Stimulated activated CD4-positive, alpha-beta T cell treated with anti-CD3 and anti-CD28 coated beads, Interleukin-15, amount 100 ng/mL, for 1 hour (primary cell): Measurements from ENCODE around the gene TBC1D8.

Source experiments
- DNase-seq, 2 donors: peaks; one replicate each; pipeline ENCODE4 v3.0.0-alpha.2; 2020; ENCODE audit warnings: low read depth in 1 of 2, low spot score in 1 of 2

TBC1D8 gene

DNA sequence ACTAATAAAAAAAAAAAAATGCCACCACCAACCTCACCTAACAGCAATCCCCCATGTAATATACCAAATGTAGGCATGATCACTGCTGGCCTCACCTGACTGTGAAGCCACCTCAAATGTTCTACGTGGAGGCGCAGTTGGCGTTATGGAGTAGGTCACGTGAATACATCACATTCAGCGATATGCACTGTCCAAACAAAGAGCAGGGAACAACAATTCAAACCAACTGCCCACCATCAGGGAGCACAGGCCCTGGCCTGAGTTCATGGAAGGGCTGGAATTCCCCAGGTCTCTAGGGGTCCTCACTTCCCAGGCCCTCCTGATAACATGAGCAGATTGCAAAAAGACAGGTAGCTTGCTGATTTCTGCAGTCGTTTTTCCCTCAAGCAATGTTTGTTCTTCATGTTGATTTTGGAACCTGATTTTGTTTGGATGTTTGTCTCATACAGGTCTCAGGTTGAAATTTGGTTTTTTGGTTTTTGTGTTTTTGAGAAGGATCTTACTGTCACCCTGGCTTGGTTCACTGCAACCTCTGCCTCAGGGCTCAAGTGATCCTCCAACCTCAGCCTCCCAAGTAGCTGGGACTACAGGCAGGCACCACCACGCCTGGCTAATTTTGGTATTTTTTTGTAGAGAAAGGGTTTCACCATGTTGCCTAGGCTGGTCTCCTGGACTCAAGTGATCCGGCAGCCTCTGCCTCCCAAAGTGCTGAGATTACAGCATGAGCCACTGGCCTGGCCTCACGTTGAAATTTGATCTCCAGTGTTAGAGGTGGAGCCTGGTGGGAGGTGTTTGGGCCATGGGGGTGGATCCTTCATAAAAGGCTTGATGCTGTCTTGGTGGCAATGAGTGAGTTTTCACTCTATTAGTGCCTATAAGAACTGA lies 15.5 kb downstream of the TBC1D8 start:
- no peak for DNase-seq

- DNase-seq, result no peak
Observed at GRCh38 chr2:101133492-101134100, 17.6 kb downstream of the TBC1D8 start.

DNA sequence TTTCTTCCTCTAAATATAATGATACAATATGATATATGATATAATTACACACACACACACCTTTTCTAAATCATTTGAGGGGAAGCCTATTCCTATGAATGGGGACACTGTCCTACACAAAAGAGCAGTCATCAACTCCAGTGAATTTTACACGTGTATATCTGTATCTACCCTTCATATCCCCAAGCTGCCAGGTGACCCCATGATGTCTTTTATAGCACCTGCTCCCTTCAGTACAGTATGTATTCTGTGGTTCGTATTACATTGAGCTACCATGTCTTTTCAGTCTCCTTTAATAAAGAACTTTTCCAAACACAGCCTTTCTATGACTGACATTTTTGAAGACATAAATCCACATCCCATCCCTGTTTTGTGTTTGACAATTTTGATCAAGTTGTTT lies 19.0 kb downstream of the TBC1D8 start:
- DNase-seq, result no peak

GRCh38 chr2:101130081-101130480 lies 21.1 kb downstream of the TBC1D8 start:
- no peak for DNase-seq

- DNase-seq, result no peak
Observed at GRCh38 chr2:101127319-101128056, 23.7 kb downstream of the TBC1D8 start.

GRCh38 chr2:101125808-101126207 lies 25.4 kb downstream of the TBC1D8 start:
- DNase-seq, result no peak

GRCh38 chr2:101125374-101125773 lies 25.8 kb downstream of the TBC1D8 start:
- DNase-seq, result no peak

DNA sequence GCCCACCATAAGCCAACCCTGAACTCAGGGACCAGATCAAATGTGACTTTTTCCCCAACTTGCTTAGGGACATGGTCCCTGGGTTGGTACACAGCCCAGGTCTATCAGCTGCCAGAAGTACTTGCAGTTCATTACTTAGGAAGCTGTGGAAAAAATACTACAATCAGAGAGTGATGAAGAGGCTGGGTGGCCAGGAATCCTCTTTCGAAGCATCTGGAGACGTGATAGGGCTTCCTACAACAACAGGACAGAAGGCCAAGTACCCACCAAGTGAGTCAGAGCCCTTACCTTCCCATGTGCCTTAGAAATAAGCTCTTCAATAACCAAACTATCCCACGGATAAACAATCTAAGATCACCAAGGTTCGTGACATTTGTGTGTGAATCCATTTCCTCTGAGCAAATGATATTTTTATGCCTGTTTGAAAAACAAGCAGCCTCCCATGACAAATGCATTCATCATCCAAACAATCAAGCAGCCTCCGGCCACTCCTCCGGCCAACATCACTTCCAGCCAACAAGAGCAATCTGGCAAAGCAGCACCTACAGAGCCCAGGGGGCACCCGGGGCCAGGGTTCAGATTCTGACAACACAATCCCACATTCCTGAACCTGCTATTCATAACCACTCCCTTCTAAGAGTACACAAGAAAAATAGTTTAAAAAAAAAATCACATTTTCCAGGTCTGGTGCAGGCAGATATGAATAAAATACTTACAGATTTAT lies 26.4 kb downstream of the TBC1D8 start:
- no peak for DNase-seq

DNA sequence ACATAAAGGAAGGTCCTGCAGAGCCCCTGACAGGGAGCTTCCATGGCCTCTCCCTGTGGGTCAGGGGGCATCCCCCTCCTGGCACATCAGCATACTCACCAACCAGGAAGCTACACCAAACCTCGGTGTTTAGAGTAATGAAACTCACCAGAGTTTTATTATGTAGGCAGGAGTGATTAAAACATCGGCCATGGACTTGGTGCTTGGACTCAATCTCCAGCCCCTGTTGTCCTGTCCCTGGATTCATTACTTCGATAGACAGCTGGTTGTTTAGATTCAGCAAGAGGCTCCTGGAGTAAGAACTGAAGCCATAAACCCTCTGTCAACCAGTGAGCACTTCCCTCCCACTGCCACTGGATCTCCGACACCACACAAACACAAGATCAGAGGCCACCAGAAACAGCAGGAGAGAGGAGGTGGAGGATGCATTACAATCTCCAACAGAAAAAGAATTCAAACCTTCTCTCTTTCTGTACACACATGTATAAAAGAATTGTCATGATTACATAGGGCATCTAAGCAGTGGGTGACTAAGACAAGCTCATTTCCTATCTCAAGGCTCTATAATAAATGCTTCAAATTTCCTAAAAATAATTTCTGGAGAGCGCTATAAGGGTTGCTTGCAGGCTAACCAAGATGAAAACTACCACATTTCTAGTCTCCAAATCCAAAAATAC lies 27.2 kb downstream of the TBC1D8 start:
- no peak for DNase-seq

DNA sequence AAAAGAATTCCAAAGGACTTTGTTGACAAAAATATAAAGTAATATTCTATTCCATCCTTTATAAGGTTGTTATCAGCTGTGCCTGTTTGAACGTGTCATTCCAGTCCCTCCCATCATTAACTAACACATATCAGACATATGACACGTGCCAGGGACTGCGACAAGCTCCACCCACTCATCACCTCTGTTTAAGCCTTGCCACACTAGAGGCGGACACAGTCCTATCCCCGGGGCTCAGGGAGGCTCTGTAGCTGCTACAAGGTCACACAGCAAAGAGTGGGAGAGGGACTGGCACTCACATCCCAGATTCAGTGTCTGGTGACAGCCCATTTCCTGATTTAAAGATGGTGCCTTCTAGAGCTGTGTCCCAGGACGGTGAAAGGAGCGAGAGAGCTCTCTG lies 30.0 kb downstream of the TBC1D8 start:
- DNase-seq, result no peak

DNA sequence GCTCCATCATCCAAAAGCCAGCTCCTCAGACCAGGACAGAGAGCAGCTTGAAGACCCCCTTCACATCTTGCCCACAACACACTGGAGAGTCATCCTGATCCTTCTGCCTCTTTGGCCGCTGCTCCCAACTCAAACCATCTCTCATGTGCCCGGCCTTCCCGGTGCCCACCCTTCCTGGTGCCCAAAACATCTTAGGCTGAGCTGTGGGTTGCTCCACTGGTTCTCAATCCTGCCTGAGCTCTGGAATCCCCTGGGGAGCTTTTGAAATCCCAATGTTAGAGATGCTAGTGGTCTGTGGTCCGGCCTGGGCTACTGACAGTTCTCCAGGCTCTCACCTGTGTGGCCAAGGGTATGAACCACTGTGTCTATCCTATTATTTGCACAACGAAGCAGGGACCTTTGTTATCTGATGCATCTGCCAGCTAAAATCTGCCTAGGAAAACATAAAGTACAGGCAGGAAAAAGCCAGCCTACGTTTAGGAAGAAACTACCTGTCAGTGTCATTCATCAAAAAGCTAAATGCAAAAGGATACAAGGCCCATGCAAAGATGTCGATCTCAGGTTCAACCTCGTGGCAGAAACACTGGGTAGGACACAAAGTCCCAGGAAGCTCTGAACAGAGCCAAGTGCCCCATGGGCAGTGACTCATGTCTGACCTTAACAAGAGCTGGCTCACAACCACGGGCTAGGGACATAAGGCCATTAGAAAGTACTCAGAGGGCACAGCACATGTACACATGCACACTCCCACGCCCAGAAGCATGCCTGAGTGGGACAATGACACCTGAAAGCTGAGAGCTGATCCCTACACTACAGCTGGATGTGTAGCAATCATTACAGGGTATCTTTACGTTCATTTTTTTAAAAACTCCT lies 30.8 kb downstream of the TBC1D8 start:
- DNase-seq, result no peak

- no peak for DNase-seq
Observed at GRCh38 chr2:101119431-101119830, 31.8 kb downstream of the TBC1D8 start.

DNA sequence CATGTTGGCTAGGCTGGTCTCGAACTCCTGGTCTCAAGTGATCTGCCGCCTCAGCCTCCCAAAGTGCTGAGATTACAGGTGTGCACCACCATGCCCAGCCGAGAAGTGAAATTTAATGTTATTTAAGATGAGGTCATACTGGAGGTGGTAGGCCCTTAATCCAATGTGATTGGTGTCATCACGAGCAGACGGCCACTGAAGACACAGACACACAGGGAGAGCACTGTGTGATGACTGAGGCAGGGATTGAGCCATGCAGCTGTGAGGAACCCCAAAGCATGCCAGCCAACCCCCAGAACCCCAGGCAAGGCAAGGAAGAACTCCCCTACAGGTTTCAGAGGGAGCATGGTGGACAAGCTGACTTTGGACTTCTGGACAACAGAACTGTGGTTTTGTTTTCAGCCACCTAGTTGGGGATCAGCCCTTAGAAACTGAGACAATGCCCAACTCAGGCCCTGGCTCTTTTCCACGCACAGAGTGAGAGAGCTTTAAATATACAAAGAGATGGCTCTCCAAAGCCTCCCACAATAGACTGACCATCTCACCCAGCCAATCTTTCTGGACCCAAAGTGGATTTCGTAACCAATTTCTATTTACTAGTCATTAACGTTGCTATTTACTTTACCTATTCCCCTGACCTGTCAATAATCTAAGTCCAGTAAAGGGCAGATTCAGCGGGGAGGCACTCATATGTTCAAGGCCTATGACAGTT lies 34.2 kb downstream of the TBC1D8 start:
- DNase-seq, result no peak

DNA sequence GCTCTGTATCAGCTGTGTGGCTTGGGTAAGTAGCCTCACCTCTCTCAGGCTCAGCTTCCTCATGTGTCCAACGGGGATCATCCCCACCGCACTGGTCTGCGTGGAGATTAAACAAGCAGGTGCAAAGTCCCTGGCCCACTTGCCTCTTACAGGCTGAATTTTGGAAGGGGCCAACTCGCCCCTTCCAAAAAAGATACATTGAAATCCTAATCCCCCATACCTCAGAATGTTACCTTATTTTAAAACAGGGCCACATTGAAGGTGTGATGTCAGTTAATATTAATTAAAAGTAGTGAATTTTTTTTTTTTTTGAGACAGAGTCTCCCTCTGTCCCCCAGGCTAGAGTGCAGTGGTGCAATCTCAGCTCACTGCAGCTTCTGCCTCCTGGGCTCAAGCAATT lies 34.8 kb downstream of the TBC1D8 start:
- DNase-seq, result no peak

GRCh38 chr2:101115664-101116063 lies 35.5 kb downstream of the TBC1D8 start:
- no peak for DNase-seq

GRCh38 chr2:101114815-101115214 lies 36.4 kb downstream of the TBC1D8 start:
- no peak for DNase-seq

GRCh38 chr2:101114268-101114783 lies 36.9 kb downstream of the TBC1D8 start:
- no peak for DNase-seq

GRCh38 chr2:101113441-101114267 lies 37.5 kb downstream of the TBC1D8 start:
- no peak for DNase-seq
